HFF-Myc (cell line): ENCODE measurements around the gene SKP1.

Experiments used
- DNase-seq: peaks from one replicate; pipeline ENCODE4 v3.0.0-alpha.2; 2011; ENCODE audit warnings: low read depth; ENCODE audit errors: extremely low read depth
- H3K4me3 ChIP-seq: replicated peaks from 2 replicates; pipeline ENCODE4 v1.5.1; 2011; ENCODE audit warnings: low read depth, mild to moderate bottlenecking, control low read depth, low read length
- CTCF ChIP-seq: IDR thresholded peaks from 2 replicates; pipeline ENCODE4 v1.5.1; 2012; ENCODE audit warnings: mild to moderate bottlenecking, low read depth, low read length, control low read depth; ENCODE audit errors: missing control alignments

SKP1 gene

GRCh38 chr5:134188092-134188491 lies 11.3 kb upstream of the SKP1 start:
- H3K4me3 ChIP-seq, result no peak overlapping the region
- no peak for TF ChIP-seq CTCF
- DNase-seq, result no peak

GRCh38 chr5:134184155-134185135 lies 7.7 kb upstream of the SKP1 start:
- DNase-seq, result peak; percentile 32
- no peak overlapping the region for H3K4me3 ChIP-seq
- TF ChIP-seq CTCF, result peak; percentile 95

GRCh38 chr5:134183481-134183880 lies 6.7 kb upstream of the SKP1 start:
- no peak overlapping the region for H3K4me3 ChIP-seq
- no peak for TF ChIP-seq CTCF
- DNase-seq, result no peak

- DNase-seq, result no peak
- no peak for TF ChIP-seq CTCF
- H3K4me3 ChIP-seq, result peak overlapping the region; percentile 97
Observed at GRCh38 chr5:134178096-134178419, 1.3 kb upstream of the SKP1 start.

GRCh38 chr5:134177369-134178095 lies 782 bp upstream of the SKP1 start:
- peak overlapping the region; percentile 97 for H3K4me3 ChIP-seq
- TF ChIP-seq CTCF, result no peak
- DNase-seq, result no peak

GRCh38 chr5:134175921-134176510 lies 734 bp downstream of the SKP1 start:
- no peak for DNase-seq
- peak overlapping the region; percentile 97 for H3K4me3 ChIP-seq
- no peak for TF ChIP-seq CTCF
